ENCODE measurements around the gene DEPP1. TPM values are rescaled to one million over a fixed set of nuclear protein-coding genes. Genes with fewer than 3 reads are reported as not detected.

The DEPP1 gene
- total and polyA plus RNA-seq, 2 of the 4 experiments (the other 2 are of a cell fraction): 13.6 to 30.0 TPM

DNA sequence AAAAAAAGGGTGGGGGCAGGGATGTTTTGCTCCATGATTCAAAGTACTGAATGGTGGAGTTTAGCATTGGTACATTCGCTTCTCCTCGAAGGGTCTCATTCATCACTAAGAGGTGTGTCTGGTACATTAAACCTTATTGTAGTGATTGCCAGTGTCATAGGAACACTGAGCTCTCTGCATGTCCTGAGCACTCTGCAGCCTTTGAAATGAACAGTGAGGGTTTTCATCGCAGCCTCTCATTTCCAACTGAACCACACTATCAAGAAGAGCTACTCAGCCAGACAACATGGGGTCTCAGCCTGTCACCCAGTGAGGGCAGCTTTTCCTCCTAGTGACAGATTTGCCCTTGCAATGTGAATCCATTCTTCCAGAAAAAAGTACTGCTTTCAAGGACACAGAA is 7.6 kb upstream of the DEPP1 start:
- H2AK9ac ChIP-seq (replicated peaks; ENCODE audit: low read depth, low read length, poor library complexity): no peak overlapping the region
- peak overlapping the region; percentile 93 for H3K18ac ChIP-seq (ENCODE audit: low read depth, low read length)
- DNase-seq: no peak
- H2AK5ac ChIP-seq (ENCODE audit: low read depth, low read length): peak overlapping the region; percentile 65; the same call in 1 of the 2 replicates
- ATAC-seq (ENCODE audit: low read depth): no peak
- H3K4me3 ChIP-seq (ENCODE audit: insufficient read depth, low read depth, low read length): no peak overlapping the region
- H3K4me2 ChIP-seq (ENCODE audit: low read depth, low read length): peak overlapping the region; percentile 27
- peak overlapping the region; percentile 78; the same call in 2 of the 3 replicates for H2BK15ac ChIP-seq (ENCODE audit: low read depth, low read length)
- H3K27ac ChIP-seq (ENCODE audit: insufficient read depth, low read length): peak overlapping the region; percentile 70; the same call in 1 of the 2 replicates
- H3K4ac ChIP-seq (ENCODE audit: low read depth, low read length): peak overlapping the region; percentile 74
- H3K4me1 ChIP-seq (ENCODE audit: control insufficient read depth, insufficient read depth, low read length): peaks cover 55% of the 10 kb centered on the region
- H3K9ac ChIP-seq (ENCODE audit: low read depth, low read length): peak overlapping the region; percentile 7; the same call in 1 of the 2 replicates
- H4K8ac ChIP-seq (ENCODE audit: low read depth in 2 of 2, low read length in 2 of 2): peak overlapping the region; percentile 3 to 56; a peak in 2 of 4 replicates
- H3K23ac ChIP-seq (ENCODE audit: low read depth, low read length): peak overlapping the region; percentile 83
- peak overlapping the region; percentile 87 for H4K5ac ChIP-seq (ENCODE audit: low read depth, low read length)
- H2BK120ac ChIP-seq (ENCODE audit: low read depth, low read length): peak overlapping the region; percentile 85
- TF ChIP-seq RAD21 (IDR thresholded peaks at IDR 0.05; ENCODE audit: low read length) (no peak), RCOR1 (IDR thresholded peaks at IDR 0.05; ENCODE audit: insufficient replicate concordance, low read length) (no peak), MXI1 (IDR thresholded peaks at IDR 0.05; ENCODE audit: borderline replicate concordance, low read depth, low read length) (no peak), RFX5 (IDR thresholded peaks at IDR 0.05; ENCODE audit: low read depth, low read length) (no peak), POLR2A (IDR thresholded peaks at IDR 0.05; ENCODE audit: low read depth, low read length) (no peak), CHD1 (IDR thresholded peaks at IDR 0.05; ENCODE audit: low read depth, low read length) (no peak)
- no peaks in the 10 kb centered on the region for H3K9me3 ChIP-seq (ENCODE audit: control insufficient read depth, insufficient read depth, low read length)
- in situ Hi-C loops (cut with MboI; ENCODE audit: low sequenced_read_pairs): loop anchor here (25.0 kb wide), 4 partner anchors 1026 to 1849 kb away; partner anchors contain the start of genes CSGALNACT2 and HNRNPF
- H2BK20ac ChIP-seq (ENCODE audit: low read depth, low read length): peak overlapping the region; percentile 65
- no TSS peak for BruUV-seq (replicated peaks)
- H4K20me1 ChIP-seq (ENCODE audit: insufficient read depth, low read length): no peaks in the 10 kb centered on the region
- peak overlapping the region; percentile 87; the same call in 1 of the 2 replicates for H3K14ac ChIP-seq (replicated peaks; ENCODE audit: low read depth, low read length)
- ChIA-PET CTCF (interaction anchor here (2.2 kb wide), 1 partner anchor 53 kb away, joined by 8 read pairs; no protein-coding TSS in a partner anchor), POLR2A (ENCODE audit: unreplicated experiment) (no interaction called here)
- H3K56ac ChIP-seq (ENCODE audit: extremely low read depth, insufficient read depth, low read length): peak overlapping the region; percentile 42
- dilution Hi-C loops (cut with HindIII; ENCODE audit: low sequenced_read_pairs, unreplicated experiment): no loop called here
- H3K79me1 ChIP-seq (ENCODE audit: low read depth in 1 of 2, low read length in 2 of 2): peaks cover 0 to 10% of the 10 kb centered on the region in 2 experiments; a peak in 1 of 4 replicates
- peaks cover 7% of the 10 kb centered on the region; the same call in 1 of the 2 replicates for H3K36me3 ChIP-seq (ENCODE audit: control insufficient read depth, insufficient read depth, low read length)
- H4K91ac ChIP-seq (ENCODE audit: insufficient read depth, low read depth, low read length): peak overlapping the region; percentile 80
- intact Hi-C loops (cut with micrococcal nuclease): loop anchor here (1.0 kb wide), 1 partner anchor 8 kb away; no protein-coding TSS in a partner anchor
- no peaks in the 10 kb centered on the region for H3K27me3 ChIP-seq (ENCODE audit: control insufficient read depth, insufficient read depth, low read length)
- no peak overlapping the region for H2AFZ ChIP-seq (replicated peaks; ENCODE audit: low read length, poor library complexity)
- H2BK5ac ChIP-seq (ENCODE audit: low read depth, low read length, poor library complexity, severe bottlenecking): peak overlapping the region; percentile 76
- peaks cover 37% of the 10 kb centered on the region for H3K9me1 ChIP-seq (ENCODE audit: insufficient read depth, low read length)
- WGBS, 2 experiments (ENCODE audit: extremely low coverage in 2 of 2, insufficient read length in 1 of 2): no CpG with 5 or more reads among the region's 3 CpGs

All from IMR-90 (cell line).